Suppressor macrophage (primary cell): ENCODE results near the gene HACE1.

Experiments used
- DNase-seq, 4 experiments: peaks; one replicate each; pipeline ENCODE4 v3.0.0-alpha.2; 2020 to 2022

Gene HACE1

DNA sequence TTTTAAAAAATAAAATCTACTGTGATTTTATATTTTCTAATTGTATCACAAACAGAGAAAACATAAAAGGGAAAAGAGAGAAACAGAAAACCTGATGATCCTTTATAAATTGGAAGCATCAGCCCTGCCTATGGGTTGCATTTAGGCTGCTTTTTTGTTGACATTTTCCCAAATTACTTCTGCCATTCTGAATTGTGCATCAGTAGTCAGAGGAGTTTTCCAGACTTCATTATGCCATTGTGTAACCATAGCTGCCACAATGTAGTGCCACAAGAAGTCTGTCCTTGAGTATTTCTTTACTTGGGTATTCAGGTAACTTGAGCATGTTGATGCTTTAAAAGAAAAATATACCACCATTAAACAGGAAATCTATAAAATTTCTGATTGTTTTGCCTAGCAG lies 130.3 kb downstream of the HACE1 start:
- DNase-seq: no peak

DNA sequence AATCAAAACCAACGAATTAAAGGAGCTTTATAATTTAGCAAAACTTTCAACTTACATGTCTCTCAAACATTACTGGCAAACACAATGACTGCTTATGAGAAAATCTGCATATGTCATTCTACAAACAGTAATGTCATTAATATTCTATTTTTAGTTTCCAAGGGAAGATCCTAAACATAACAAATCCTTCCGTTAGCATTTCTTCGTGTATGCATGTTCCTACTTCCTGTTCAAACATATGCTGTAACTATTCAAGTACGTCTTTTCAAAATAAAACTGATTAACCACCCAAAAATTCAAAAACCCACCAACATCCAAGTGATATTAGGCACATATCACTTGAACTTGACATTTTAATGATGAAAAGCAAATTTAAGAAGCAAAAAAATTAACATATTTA lies 131.3 kb downstream of the HACE1 start:
- DNase-seq: peak in 2 of 4 experiments; percentile 31 to 43

DNA sequence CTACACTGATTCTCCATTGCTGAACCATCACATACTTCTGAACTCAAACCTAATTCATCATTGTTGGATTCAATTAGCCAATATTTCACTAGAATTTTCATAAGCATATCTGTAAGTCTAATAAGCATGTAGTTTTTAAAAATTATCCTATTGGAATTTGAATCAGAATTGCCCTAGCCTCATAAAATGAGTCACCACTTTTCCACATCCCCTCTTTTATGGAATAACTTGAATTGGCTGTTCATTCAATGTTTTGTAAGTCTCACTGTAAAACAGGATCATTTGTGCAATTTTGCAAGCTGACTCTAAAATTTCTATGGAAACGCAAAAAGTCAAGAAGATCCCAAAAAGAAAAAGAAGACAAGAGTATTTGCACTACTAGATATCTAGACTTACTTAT lies 141.0 kb downstream of the HACE1 start:
- no peak for DNase-seq

DNA sequence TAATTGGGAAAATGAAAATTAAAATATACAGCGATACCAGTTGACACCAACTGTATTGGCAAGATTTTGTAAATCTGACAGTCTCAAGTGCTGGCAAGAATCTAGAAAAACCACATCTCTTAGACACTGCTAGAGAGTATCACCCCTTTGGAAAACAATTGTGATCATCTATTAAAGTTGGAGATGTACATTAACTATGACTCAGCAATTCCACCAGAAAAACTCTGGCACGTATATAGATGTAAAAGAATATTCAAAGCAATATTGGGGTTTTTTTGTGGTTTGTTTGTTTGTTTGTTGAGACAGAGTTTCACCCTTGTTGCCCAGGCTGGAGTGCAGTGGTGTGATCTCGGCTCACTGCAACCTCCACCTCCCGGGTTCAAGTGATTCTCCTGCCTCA lies 142.9 kb downstream of the HACE1 start:
- no peak for DNase-seq

DNA sequence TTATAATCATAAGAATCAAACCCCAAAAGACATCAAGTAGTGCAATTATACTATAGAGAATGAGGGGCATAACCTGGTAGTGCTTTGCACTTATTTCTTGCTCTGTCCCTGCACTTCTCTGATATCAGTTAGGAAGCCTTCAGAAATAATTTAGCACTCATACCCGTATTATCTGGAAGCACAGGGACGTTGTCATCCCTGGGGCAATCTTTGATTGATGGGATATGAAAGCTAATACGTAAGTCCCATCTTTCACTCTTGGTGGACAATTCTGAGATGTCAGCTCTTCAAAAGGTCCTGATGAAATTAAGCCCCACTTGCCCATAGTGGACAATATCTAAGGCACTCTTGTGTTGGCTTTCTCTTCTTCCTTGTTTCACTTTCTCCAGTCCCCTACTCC lies 144.9 kb downstream of the HACE1 start:
- DNase-seq: no peak

DNA sequence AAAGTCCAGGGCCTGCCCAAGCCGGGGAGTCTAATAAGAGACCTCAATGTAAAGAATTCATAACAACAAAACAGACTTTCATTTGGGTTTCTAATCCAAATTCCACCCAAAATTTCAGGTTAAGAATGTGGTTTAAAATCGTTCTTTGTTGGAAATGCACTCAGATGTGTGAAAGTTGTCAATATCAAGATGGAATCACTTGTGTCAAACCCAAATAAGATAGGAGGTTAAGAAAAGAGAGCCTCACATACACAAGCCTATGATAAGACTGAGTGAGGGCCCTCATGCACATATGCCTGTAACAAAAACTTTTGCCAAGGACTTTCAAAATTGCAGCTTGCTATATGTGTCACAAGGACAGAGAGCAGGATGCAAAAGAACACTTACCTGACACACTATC lies 145.7 kb downstream of the HACE1 start:
- no peak for DNase-seq

DNA sequence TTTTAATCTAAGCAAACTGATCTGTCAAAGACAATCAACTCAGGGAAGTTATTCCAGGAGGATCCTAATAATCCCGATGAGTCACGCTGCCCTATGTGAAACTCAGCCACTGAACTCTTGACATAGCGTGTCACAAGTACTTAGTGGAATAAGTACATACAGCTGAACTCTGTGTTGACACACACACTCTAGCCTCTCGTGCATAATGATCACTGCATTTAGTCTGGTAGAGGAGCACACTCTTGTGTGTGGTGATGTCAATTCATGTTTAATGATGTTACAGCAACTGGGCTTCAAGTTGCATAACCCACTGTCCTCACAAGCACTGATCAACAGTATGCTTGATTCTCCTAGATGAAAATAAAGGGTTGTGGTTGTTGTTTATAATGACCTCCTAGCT lies 148.3 kb downstream of the HACE1 start:
- peak; percentile 6 to 60 (median 32) for DNase-seq

DNA sequence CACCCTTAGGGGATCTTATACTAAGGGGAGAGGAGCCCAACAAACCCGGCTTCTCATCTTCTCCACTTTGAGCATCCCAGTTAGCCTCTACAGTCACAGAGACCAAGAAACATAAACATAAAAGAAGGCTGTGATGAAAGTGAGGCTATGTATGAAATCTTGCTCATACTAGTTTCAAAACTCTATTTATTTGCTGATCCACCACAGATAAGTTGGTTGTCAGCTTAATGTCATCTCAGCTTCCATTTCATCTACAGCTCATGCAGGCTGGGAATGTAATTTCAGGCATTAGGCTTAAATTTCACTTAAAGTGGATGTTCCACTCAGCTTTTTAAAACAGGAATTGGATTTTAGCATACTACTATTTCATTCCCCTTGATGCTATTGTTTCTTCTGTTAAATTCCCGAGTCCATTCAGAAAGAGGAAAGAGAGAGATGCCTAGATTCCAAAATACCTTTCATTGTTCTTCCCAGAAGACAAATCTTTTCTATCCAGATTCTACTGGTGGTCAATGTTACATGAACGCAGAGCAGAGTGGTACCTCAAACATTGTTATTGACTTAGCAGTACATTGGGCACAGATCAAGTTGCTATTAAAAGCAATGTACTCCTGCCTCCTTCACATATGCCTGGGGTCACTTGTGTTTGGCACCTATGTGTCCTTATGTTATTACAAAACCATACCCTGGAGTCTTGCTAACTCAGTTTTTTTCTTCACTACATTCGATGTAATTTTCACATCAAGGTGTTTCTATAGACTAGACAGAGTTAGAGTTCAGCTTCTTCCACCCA lies 149.0 kb downstream of the HACE1 start:
- no peak for DNase-seq

DNA sequence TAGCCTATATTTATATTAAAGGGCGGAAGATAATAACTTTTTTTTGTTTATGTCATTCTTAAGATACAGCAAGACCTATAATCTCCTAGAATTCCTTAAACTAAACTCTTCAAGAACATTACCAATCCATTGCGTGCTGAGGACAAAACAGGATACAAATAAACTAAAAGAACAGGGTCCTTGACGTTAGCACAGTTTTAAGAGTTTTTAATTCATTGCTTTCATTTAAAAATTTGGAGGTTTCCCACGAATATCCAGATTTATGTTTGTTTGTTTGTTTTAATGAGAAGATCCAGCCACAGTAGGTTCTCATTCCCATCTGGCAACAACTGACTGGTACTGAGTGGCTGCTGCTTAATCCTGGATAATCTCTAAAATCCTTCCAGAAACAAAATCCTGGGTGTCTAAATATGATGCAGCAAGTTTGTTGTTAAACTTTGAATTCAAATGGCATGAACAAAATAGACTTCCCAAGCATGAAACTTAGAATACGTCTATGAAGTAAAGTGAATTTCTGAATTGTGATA lies 153.7 kb downstream of the HACE1 start:
- no peak for DNase-seq

DNA sequence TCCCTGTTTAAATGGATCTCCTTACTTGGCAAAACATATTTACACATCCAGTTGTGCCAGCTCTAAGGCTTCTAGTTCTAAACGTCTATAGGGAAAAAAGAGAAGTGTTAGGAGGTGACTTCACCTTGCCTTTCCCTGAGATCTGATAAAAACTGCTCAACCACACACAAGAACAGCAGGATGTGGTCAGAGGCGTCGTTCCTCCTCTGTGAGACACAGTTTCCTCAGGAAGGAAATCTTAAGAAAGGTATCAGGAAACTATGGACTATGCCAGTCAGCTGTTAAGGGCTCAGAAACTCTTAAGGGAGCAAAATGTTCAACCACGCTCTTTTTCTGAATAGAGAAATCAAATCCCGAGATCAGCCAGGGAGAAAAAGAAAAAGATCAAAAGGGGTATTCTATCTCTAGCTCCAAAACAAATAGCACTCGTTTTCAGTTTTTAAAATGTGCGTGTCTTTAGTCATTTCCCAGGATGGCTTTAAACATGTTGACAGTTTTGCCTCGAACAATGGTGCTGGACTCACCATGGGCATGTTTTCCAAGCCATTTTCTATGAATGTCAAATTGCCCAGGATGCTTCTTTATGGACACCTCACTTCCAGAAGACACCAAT lies 154.5 kb downstream of the HACE1 start:
- DNase-seq: peak; percentile 51 to 71 (median 58)

DNA sequence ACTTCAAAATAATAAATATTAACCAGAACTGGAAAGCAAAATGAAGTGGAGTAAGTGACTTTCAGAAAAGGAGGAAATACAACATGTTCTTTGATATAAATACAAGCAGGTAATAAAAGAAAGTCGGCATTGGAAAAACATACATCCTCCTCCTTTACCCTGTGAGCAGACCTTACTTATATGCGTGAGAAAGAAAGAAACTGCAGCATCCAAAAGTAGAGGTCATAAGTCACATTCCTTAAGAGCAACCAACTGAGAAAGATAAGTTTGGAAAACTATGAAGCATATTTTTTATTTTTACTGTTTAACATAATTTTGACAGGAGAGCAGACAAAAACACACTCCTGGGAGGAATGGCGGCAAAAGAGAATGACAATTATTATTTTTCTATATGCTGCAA lies 155.5 kb downstream of the HACE1 start:
- DNase-seq: no peak

DNA sequence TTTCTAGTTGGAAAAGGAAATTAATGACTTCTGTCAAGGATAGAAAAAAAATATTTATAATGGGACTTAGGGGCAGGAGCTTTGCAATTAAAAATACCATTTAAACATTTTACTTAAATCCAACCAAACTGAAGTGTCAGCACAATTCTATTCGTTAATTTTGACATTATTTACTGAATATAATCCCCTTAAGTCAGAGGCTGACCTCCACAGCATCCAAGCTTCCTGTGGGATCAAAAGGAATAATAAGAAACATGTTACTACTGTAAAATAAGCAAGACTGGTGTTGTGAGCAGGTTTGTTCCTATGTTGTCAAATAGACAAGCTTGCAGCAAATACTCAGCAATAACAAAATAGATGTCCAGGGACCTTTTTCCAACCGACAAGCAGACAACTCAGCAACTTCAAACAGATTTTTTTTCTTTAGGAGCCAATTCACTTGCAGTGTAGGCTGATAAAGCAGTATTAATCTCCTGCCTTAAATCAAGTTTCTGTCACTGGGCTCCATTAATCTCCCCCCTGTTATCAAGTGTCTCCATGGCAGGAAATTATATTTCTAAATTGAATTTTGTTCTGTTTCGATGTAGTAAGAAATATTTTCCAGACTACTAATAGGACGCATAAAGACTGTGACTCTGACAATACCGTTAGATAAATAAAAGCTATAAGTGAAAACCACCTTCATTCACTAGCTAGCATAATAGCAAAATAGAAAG lies 157.4 kb downstream of the HACE1 start:
- no peak for DNase-seq

DNA sequence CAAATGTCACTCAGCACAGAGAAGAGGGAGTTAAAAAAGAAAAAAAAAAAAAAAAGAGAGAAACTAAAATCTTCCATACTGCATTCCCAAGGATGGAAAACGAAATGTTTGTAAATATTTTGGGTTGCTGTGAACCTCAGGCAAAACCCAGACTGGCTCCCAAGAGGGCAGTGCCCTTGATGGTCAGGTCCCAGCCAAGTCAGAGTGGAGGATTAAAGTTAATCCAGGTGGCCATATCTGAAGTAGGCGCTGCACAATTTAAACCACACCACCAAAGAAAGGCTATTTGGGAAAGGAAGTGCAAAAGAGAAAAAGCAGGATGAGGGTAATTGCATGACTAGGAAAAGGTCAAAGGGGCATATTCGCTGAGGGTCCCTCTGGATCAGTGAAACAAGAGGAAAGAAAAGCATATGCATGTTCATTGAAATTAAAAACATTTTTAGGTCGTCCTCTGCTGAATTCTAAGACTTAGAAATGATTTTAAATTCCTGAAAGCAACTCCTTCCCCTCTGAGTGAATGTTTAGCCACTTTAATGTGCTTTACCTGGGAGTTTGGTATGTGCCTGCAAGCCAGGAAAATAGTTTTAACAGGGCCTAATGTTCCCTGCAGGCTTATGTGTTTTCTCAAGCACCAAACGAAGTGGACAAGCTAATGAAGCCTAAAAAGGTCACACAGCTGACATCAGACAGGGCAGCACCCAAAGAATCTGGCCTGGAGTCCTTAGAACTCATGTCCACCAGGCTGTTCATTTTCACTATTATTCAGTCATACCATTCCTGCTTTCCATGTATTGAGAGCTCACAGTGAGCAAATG lies 159.1 kb downstream of the HACE1 start:
- DNase-seq: no peak

DNA sequence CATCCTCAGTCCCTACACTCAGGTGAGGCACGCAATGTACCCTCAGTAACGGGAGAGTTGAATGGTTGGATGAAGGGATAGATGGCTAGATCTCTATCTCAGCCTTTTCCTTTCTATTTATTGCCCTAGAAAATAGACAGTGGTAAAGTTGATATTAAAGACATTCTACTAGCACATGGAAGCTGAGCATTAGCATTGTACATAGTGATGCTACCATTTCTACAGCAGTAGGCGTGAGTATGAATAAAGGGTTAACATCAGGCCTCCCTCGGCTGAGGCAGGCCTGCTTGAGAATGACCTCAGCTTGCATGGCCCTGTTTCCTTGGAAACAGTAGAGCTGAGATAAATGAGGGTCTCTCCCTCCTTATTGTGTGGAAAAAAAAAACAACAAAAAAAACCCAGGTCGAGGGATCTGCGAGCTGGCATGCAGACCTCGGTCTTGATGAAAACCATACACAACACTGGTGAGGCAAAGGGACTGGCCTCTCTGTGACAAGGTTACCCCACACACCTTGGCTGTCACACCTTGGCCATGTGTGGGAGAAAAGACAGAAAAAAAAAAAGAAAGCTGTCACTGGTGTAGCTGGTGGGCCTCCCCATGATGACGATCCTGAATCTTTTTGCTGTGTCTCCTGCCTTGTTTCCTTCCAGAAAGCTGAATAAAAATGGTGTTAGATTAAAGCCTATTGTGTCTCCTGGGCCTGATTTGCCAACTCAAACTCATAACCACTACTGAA lies 160.0 kb downstream of the HACE1 start:
- no peak for DNase-seq

DNA sequence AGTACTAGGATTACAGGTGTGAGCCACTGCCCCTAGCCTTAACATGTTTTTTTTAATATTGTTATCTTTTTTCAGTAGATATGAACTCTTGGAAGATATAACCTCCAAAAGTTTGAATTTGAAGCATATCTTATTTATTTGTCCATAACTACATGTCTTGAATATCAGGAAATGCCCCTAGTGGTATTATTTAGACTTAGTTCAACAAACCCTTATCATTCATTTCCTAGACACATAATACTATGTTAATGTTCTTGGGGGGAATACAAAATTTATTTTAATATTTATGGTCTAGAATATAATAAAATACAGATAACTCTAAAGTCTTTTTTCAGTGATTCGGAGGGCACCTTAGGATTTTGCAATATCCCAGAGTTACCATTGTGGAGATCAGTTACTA lies 160.7 kb downstream of the HACE1 start:
- no peak for DNase-seq

DNA sequence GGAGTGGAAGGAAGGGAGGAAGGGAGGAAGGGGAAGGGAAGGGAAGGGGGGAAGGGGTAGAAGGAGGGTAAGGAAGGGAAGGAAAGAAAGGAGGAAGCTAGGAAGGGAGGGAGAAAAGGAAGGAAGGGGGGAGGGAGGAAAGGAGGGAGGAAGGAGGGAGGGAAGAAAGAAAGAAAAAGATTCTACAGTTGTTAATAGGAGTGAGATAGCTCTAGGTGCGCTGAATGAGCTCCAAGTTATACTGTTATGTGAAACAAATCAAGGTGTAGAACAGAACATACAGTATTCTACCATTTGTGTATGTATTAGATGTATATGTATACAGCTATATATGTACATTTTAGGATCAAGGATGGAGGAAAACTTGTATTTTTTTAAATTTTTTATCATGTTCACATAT lies 167.7 kb downstream of the HACE1 start:
- no peak for DNase-seq

DNA sequence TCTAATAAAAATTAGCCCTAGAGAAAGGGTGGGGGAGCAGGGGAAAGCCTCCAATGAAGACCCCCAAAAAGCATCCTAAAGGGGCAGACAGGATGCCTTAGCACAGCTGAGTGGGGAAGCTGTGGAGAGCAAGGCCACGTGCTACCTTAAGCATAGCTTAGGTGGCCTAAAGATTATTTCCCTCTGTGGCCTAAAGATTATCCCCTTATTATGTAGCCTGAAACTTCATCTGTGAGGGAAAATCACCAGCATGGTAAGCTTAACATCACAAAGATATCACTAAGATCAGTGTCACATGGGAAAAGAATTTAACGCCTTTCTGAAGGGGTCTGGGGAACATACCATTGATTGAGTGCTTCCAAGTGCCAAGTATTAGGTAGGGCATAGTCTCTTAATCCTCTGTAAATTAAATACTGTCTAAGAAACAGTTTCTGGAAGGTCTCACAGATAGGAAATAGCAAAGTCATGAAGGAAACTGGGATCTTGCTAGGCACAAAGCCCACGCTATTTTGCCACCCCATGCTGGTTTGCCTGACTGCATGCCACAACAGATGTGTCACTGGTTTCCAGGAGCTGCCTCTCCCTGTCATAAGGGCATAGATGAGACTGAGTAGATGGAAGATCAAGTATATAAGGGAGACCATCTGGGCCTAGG lies 170.0 kb downstream of the HACE1 start:
- DNase-seq: no peak

DNA sequence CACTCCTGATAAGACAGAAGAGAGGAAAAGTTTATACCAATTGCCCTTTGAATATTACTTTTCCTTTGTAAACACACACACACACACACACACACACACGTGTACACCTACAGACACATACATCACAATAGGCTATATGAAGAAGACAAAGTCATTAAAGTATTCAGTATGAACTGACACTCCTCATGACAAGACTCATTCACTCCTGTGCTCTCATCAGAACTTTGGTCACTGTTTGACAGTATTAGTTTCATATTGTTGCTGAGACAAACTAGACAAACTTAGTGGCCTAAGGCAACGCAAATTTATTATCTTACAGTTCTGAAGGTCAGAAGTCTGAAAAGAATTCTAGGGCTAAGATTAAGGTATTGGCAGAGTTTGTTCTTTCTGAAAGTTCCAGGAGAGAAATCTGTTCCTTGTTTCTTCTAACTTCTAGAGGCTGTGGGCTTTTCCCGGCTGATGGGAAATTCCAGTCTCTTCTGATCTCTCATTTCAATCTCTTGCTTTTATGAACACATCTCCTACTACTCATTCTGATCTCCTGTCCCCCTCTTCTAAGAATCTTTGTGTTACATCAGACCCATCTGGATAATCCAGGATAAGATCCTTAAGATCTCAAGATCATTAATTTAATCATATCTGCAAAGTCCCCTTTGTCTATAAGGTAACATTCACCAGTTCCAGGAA lies 171.3 kb downstream of the HACE1 start:
- DNase-seq: no peak

DNA sequence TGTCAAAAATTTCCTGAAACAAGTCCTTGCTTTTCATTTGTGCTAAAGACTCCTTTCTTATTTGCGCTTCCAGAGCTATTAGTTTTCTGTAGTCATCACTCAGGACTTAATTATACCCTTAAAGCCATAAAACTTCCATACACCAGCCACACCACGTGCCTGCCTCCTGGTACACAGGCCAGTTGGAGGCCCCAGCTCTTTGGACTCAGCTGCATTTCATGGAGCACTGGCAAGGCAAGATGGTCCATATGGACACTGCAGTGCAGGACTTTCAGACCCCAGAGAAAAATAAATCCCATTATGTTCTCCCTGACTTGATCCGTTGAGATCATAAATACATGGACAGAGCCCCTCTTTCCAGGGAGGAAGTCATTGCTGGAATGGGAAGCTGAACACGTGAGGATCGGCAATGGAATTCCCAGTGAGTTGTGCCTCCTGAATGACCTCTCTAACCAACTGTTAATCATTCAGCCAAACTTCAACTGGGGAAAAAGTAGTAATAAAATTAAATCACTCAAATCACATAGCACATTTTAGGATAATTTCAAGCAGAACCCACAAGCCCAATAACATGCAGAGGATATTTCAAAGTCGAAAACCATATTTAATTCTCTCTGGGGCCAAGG lies 173.1 kb downstream of the HACE1 start:
- no peak for DNase-seq

DNA sequence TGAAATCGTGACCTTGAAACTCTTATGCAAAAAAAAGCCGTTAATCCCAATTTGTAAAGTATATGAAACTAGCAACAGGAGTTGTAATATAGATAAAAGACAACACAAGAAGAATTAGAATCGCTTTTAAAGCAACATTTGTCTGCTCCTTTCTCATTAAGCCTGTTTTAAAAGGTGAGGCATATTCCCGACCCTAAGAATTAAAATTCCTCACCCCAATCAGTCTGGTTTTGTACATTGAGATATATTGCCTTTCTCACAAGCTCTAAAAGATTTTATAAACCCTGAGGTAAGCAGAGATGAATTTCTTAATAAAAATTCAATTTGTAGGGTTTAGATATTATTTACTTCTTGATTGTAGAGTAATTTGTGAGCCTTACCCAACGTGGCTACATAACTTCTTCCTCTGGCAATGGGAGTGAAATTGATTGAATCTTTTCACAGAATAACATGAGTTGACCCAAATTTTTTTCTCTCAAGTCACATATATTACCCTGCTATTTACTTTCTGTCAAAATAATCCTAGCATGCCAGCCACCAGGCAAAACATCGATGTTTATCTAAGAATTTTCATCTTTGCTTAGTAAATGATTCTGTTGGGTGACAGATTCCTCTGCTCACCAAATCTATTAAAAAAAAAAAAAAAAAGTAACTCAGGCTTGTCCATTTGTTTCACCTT lies 173.7 kb downstream of the HACE1 start:
- no peak for DNase-seq
